ENCODE results near the gene PIEZO1.
A peak's percentile ranks its signal among the peaks of the same experiment; 100 is the strongest.
"Not testable (repeated sequence)": the region's sequence is repeated elsewhere in the genome, so short reads cannot be mapped to it uniquely, and the experiment has no call there.

Gene PIEZO1

GRCh38 chr16:88783391-88784073, 1.5 kb downstream of the PIEZO1 start:
- DNase-seq (ENCODE audit: low read depth in 2 of 2): no peak

GRCh38 chr16:88782454-88783390, 2.3 kb downstream of the PIEZO1 start:
- peak; percentile 60 to 70 for DNase-seq (ENCODE audit: low read depth in 2 of 2)

- DNase-seq (ENCODE audit: low read depth in 2 of 2): peak; percentile 67 to 73
Observed at GRCh38 chr16:88781140-88782077, 3.6 kb downstream of the PIEZO1 start.

- no peak for DNase-seq (ENCODE audit: low read depth in 2 of 2)
Observed at GRCh38 chr16:88780142-88781062, 4.6 kb downstream of the PIEZO1 start.

GRCh38 chr16:88779406-88780141, 5.4 kb downstream of the PIEZO1 start:
- no peak for DNase-seq (ENCODE audit: low read depth in 2 of 2)

- no peak for DNase-seq (ENCODE audit: low read depth in 2 of 2)
Observed at GRCh38 chr16:88778541-88779065, 6.4 kb downstream of the PIEZO1 start.

GRCh38 chr16:88778271-88778525, 6.8 kb downstream of the PIEZO1 start:
- DNase-seq (ENCODE audit: low read depth in 2 of 2): no peak

- no peak for DNase-seq (ENCODE audit: low read depth in 2 of 2)
Observed at GRCh38 chr16:88777471-88778270, 7.3 kb downstream of the PIEZO1 start.

GRCh38 chr16:88775825-88776224, 9.2 kb downstream of the PIEZO1 start:
- no peak for DNase-seq (ENCODE audit: low read depth in 2 of 2)

GRCh38 chr16:88774544-88775393, 10.3 kb downstream of the PIEZO1 start:
- DNase-seq (ENCODE audit: low read depth in 2 of 2): no peak

GRCh38 chr16:88773812-88774291, 11.2 kb downstream of the PIEZO1 start:
- no peak for DNase-seq (ENCODE audit: low read depth in 2 of 2)

GRCh38 chr16:88772871-88773811, 11.9 kb downstream of the PIEZO1 start:
- no peak for DNase-seq (ENCODE audit: low read depth in 2 of 2)

- not testable (repeated sequence) for DNase-seq (ENCODE audit: low read depth in 2 of 2)
Observed at GRCh38 chr16:88771781-88772180, 13.2 kb downstream of the PIEZO1 start.

- no peak for DNase-seq (ENCODE audit: low read depth in 2 of 2)
Observed at GRCh38 chr16:88771294-88771772, 13.7 kb downstream of the PIEZO1 start.

- no peak for DNase-seq (ENCODE audit: low read depth in 2 of 2)
Observed at GRCh38 chr16:88770461-88771293, 14.3 kb downstream of the PIEZO1 start.
